Spleen (tissue), 11 donors: ENCODE results near the gene CCR9. TPM values are rescaled to one million over a fixed set of nuclear protein-coding genes. Genes with fewer than 3 reads are reported as not detected.

ENCODE experiments used
- DNase-seq: peaks from one replicate; pipeline ENCODE4 v3.0.0-alpha.2; 2020
- H3K27ac ChIP-seq, 8 donors: fragments of 200-600 bp; sonication (generic) in 7 of 8; 1 replicate in 4 of 8; 2 replicates in 4 of 8; pipeline versions ENCODE4 v1.5.0 to v1.8.0; 2016 to 2021; ENCODE audit warnings: inconsistent platforms in 4 of 8, mild to moderate bottlenecking in 4 of 8, moderate library complexity in 1 of 8
- H3K27me3 ChIP-seq, 7 donors: fragments of 200-600 bp; sonication (generic) in 6 of 7; replicated peaks in 1 of 7; 1 replicate in 4 of 7; 2 replicates in 3 of 7; pipeline versions ENCODE4 v1.5.0 to v1.8.0; 2016 to 2021; ENCODE audit warnings: inconsistent platforms in 3 of 7, mild to moderate bottlenecking in 1 of 7
- H3K36me3 ChIP-seq, 6 donors: fragments of 200-600 bp; sonication (generic) in 5 of 6; 1 replicate in 4 of 6; 2 replicates in 2 of 6; pipeline versions ENCODE4 v1.5.0 to v1.8.0; 2016 to 2021; ENCODE audit warnings: inconsistent platforms in 2 of 6
- H3K4me1 ChIP-seq, 6 donors: fragments of 200-600 bp; sonication (generic) in 5 of 6; 1 replicate in 3 of 6; 2 replicates in 3 of 6; pipeline versions ENCODE4 v1.5.0 to v1.8.0; 2016 to 2021; ENCODE audit warnings: inconsistent platforms in 3 of 6
- H3K4me3 ChIP-seq, 8 donors: fragments of 200-600 bp; sonication (generic) in 7 of 8; 1 replicate in 4 of 8; 2 replicates in 4 of 8; pipeline versions ENCODE4 v1.5.0 to v1.8.0; 2016 to 2021; ENCODE audit warnings: inconsistent platforms in 4 of 8, mild to moderate bottlenecking in 4 of 8, moderate library complexity in 2 of 8
- H3K9me3 ChIP-seq, 8 donors: fragments of 200-600 bp; sonication (generic) in 7 of 8; 1 replicate in 4 of 8; 2 replicates in 4 of 8; pipeline versions ENCODE4 v1.5.0 to v1.8.0; 2016 to 2021; ENCODE audit warnings: inconsistent platforms in 4 of 8
- CTCF ChIP-seq, 11 experiments: fragments of 200-600 bp in 7 of 11; fragments of 450-650 bp in 4 of 11; sonication (generic) in 4 of 11; IDR thresholded peaks in 8 of 11; conservative IDR thresholded peaks in 3 of 11; 1 replicate in 7 of 11; 2 replicates in 4 of 11; pipeline versions ENCODE4 v1.4.0 to v1.8.0; 2016 to 2021; ENCODE audit warnings: antibody characterized with exemption in 11 of 11, inconsistent platforms in 4 of 11, mild to moderate bottlenecking in 1 of 11
- POLR2A ChIP-seq, 3 donors: fragments of 450-650 bp; IDR thresholded peaks; one replicate each; pipeline ENCODE4 v1.5.1; 2017; ENCODE audit warnings: antibody characterized with exemption in 3 of 3, mild to moderate bottlenecking in 1 of 3
- POLR2AphosphoS5 ChIP-seq, 3 donors: sonication (generic); formaldehyde crosslinking; IDR thresholded peaks; one replicate each; pipeline ENCODE4 v1.5.1; 2017; ENCODE audit warnings: antibody characterized with exemption in 3 of 3
- WGBS, 5 donors: extraction: QIAGEN DNeasy Blood & Tissue Kit in 3 of 5; methylation state at CpG; one replicate each; pipeline versions ENCODE4 v1.1.5 to v1.1.7; 2013 to 2018; 5-methylcytosine and 5-hydroxymethylcytosine counted together
- intact Hi-C: fragments of 100-400 bp; cut with DNase I; formaldehyde crosslinking; loops from one replicate; pipeline ENCODE4 v1.15.0; 2023; ENCODE audit warnings: low total_unique reads
- polyA plus RNA-seq, 3 donors: library from polyadenylated mRNA; stranded (reverse); fragments of 200-250 nt; gene quantifications; one replicate each; pipeline ENCODE4 v1.2.1, GENCODE V29; 2013
- total RNA-seq, 7 donors: library from RNA; depleted of rRNA in 3 of 7; stranded (reverse); fragments of >200 nt in 3 of 7; fragmentation: NEBNext Ultra II Directional in 4 of 7; extraction: Animal tissue kit (Norgen Biotek cat#: 25700) in 4 of 7; gene quantifications; one replicate each; pipeline versions ENCODE4 v1.1.0 to v1.2.1, GENCODE V29; 2016 to 2021
- donor health status: healthy with polysubstance abuse.
- donor health status: DM: no; HTN: no; CAD: no; lungs with moderate emphysema.
- donor health status: DM: no; HTN: no; CAD: no.
- donor health status: Bipolar disorder and iron deficiency.
- donor health status: healthy.
- donor health status: DM: no; HTN: no; CAD: no.
- donor health status: DM: yes; HTN: yes; CAD: no.

The CCR9 gene
- total and polyA plus RNA-seq, 10 donors: 1.1 to 3.6 (median 1.5) TPM

GRCh38 chr3:45873036-45873435 lies 13.3 kb upstream of the CCR9 start:
- TF ChIP-seq POLR2A (IDR thresholded peaks at IDR 0.05) (no peak), POLR2AphosphoS5 (IDR thresholded peaks at IDR 0.05) (no peak), CTCF (IDR thresholded peaks at IDR 0.05 in 8 of 11, conservative IDR thresholded peaks at IDR 0.05 in 3 of 11) (no peak)
- no peaks in the 10 kb centered on the region for H3K36me3 ChIP-seq
- no peak for DNase-seq
- no peak overlapping the region for H3K27ac ChIP-seq
- intact Hi-C loops: no loop called here
- H3K4me1 ChIP-seq: peaks cover 0 to 35% (median 11%) of the 10 kb centered on the region in 6 donors
- H3K4me3 ChIP-seq: no peak overlapping the region
- no peaks in the 10 kb centered on the region for H3K27me3 ChIP-seq
- H3K9me3 ChIP-seq: no peaks in the 10 kb centered on the region

GRCh38 chr3:45873638-45874037 lies 12.7 kb upstream of the CCR9 start:
- Histone ChIP-seq H3K27ac (no peak overlapping the region), H3K4me3 (no peak overlapping the region), H3K27me3 (no peaks in the 10 kb centered on the region), H3K9me3 (no peaks in the 10 kb centered on the region), H3K4me1 (peaks cover 0 to 35% (median 11%) of the 10 kb centered on the region in 6 donors), H3K36me3 (no peaks in the 10 kb centered on the region)
- intact Hi-C loops: no loop called here
- TF ChIP-seq CTCF (IDR thresholded peaks at IDR 0.05 in 8 of 11, conservative IDR thresholded peaks at IDR 0.05 in 3 of 11): no peak
- TF ChIP-seq POLR2A (IDR thresholded peaks at IDR 0.05): no peak
- no peak for TF ChIP-seq POLR2AphosphoS5 (IDR thresholded peaks at IDR 0.05)
- DNase-seq: no peak
- WGBS, 5 donors: 87 to 93% (median 89%) methylated on average over 4 of the region's 4 CpGs

GRCh38 chr3:45874677-45875346 lies 11.5 kb upstream of the CCR9 start:
- H3K9me3 ChIP-seq: no peaks in the 10 kb centered on the region
- no peaks in the 10 kb centered on the region for H3K36me3 ChIP-seq
- no peak overlapping the region for H3K27ac ChIP-seq

GRCh38 chr3:45878124-45878523 lies 8.2 kb upstream of the CCR9 start:
- TF ChIP-seq POLR2A (IDR thresholded peaks at IDR 0.05): no peak
- no peak for TF ChIP-seq CTCF (IDR thresholded peaks at IDR 0.05 in 8 of 11, conservative IDR thresholded peaks at IDR 0.05 in 3 of 11)
- TF ChIP-seq POLR2AphosphoS5 (IDR thresholded peaks at IDR 0.05): no peak
- no peaks in the 10 kb centered on the region for H3K36me3 ChIP-seq
- H3K27ac ChIP-seq: no peak overlapping the region
- peaks cover 0 to 21% (median 5%) of the 10 kb centered on the region in 6 donors for H3K4me1 ChIP-seq
- H3K4me3 ChIP-seq: no peak overlapping the region
- 78 to 88% (median 84%) methylated on average over 2 of the region's 2 CpGs for WGBS, 5 donors
- no peak for DNase-seq
- intact Hi-C loops: no loop called here
- H3K9me3 ChIP-seq: no peaks in the 10 kb centered on the region
- H3K27me3 ChIP-seq: no peaks in the 10 kb centered on the region

More at GRCh38 chr3:45874677-45875346, 11.5 kb upstream of the CCR9 start:
- WGBS, 5 donors: 72 to 83% (median 78%) methylated on average over 5 of the region's 5 CpGs
- no peak for TF ChIP-seq POLR2AphosphoS5 (IDR thresholded peaks at IDR 0.05)
- Histone ChIP-seq H3K4me3 (no peak overlapping the region), H3K27me3 (no peaks in the 10 kb centered on the region), H3K4me1 (peaks cover 0 to 28% (median 9%) of the 10 kb centered on the region in 6 donors)
- intact Hi-C loops: no loop called here
- DNase-seq: no peak
